ENCODE results near the gene GDI1. TPM values are rescaled to one million over a fixed set of nuclear protein-coding genes. Genes with fewer than 3 reads are reported as not detected.

GDI1 gene
- total RNA-seq, 4 donors from 2014 or later, result 59.7 to 86.2 (median 78.1) TPM

- H3K9me3 ChIP-seq, result no peaks in the 10 kb centered on the region
- WGBS, 2 donors, result no CpG with 5 or more reads among the region's 35 CpGs
- H3K4me3 ChIP-seq (replicated peaks in 1 of 3), result peak overlapping the region in 1 of 3 donors; percentile 51
- H3K36me3 ChIP-seq, result no peaks in the 10 kb centered on the region
- H3K27me3 ChIP-seq, result no peaks in the 10 kb centered on the region
- TF ChIP-seq CTCF (IDR thresholded peaks at IDR 0.05) (no peak), POLR2A (IDR thresholded peaks at IDR 0.05) (no peak)
- intact Hi-C loops (cut with DNase I), result loop anchor here (5.0 kb wide), 1 partner anchor 48 kb away; the partner anchor contains the start of gene GDI1
- DNase-seq, result peak; percentile 22 to 46
- peaks cover 0 to 13% of the 10 kb centered on the region in 2 donors for H3K4me1 ChIP-seq
- H3K27ac ChIP-seq, result peak overlapping the region in 1 of 3 donors; percentile 71
Measured at GRCh38 chrX:154485150-154486051, 48.4 kb downstream of the GDI1 start.

GRCh38 chrX:154486052-154486395, 49.1 kb downstream of the GDI1 start:
- WGBS, 2 donors, result no CpG with 5 or more reads among the region's 35 CpGs
- Histone ChIP-seq H3K4me1 (peaks cover 0 to 13% of the 10 kb centered on the region in 2 donors), H3K27ac (peak overlapping the region in 2 of 3 donors; percentile 49 to 71), H3K4me3 (replicated peaks in 1 of 3) (peak overlapping the region in 2 of 3 donors; percentile 17 to 51), H3K36me3 (no peaks in the 10 kb centered on the region), H3K27me3 (no peaks in the 10 kb centered on the region), H3K9me3 (no peaks in the 10 kb centered on the region)
- DNase-seq, result peak; percentile 34 to 46
- intact Hi-C loops (cut with DNase I), result loop anchor here (5.0 kb wide), 1 partner anchor 49 kb away; the partner anchor contains the start of gene GDI1
- TF ChIP-seq POLR2A (IDR thresholded peaks at IDR 0.05), result no peak

- intact Hi-C loops (cut with DNase I), result loop anchor here (5.0 kb wide), 1 partner anchor 49 kb away; the partner anchor contains the start of gene GDI1
- Histone ChIP-seq H3K4me1 (peaks cover 0 to 13% of the 10 kb centered on the region in 2 donors), H3K36me3 (no peaks in the 10 kb centered on the region), H3K9me3 (no peaks in the 10 kb centered on the region), H3K27ac (peak within 1 kb of the TSS; percentile 51 to 79 (median 68)), H3K27me3 (no peaks in the 10 kb centered on the region), H3K4me3 (replicated peaks in 1 of 3) (peak within 1 kb of the TSS in 2 of 3 donors; percentile 17 to 51)
- DNase-seq, result peak; percentile 81 to 92
- WGBS, 2 donors, result 0 to 14% methylated on average over 1 of the region's 95 CpGs
- no peak for TF ChIP-seq CTCF (IDR thresholded peaks at IDR 0.05)
- peak in 1 of 2 donors; percentile 67 for TF ChIP-seq POLR2A (IDR thresholded peaks at IDR 0.05)
Measured at GRCh38 chrX:154486396-154487207, 49.6 kb downstream of the GDI1 start, which contains the start of gene UBL4A. Gene UBL4A (minus strand): TSS chrX:154486615. CDS start chrX:154486584, 31 bp downstream.

- Histone ChIP-seq H3K27me3 (no peaks in the 10 kb centered on the region), H3K9me3 (no peaks in the 10 kb centered on the region), H3K4me1 (peaks cover 0 to 13% of the 10 kb centered on the region in 2 donors), H3K36me3 (no peaks in the 10 kb centered on the region), H3K27ac (peak overlapping the region in 2 of 3 donors; percentile 51 to 79), H3K4me3 (replicated peaks in 1 of 3) (no peak overlapping the region)
- intact Hi-C loops (cut with DNase I), result loop anchor here (5.0 kb wide), 1 partner anchor 50 kb away; the partner anchor contains the start of gene GDI1
- WGBS, 2 donors, result 93 to 95% methylated on average over 15 to 16 of the region's 28 CpGs
- no peak for DNase-seq
- no peak for TF ChIP-seq POLR2A (IDR thresholded peaks at IDR 0.05)
- no peak for TF ChIP-seq CTCF (IDR thresholded peaks at IDR 0.05)
Measured at GRCh38 chrX:154487518-154488290, 50.8 kb downstream of the GDI1 start.

All from thyroid gland (tissue), 4 donors.